ENCODE measurements around the gene IL13RA1. TPM values are rescaled to one million over a fixed set of nuclear protein-coding genes. Genes with fewer than 3 reads are reported as not detected.

The IL13RA1 gene
- total and polyA plus RNA-seq, 3 experiments from 2014 or later: 0.59 to 0.60 TPM; not detected in 1

DNA sequence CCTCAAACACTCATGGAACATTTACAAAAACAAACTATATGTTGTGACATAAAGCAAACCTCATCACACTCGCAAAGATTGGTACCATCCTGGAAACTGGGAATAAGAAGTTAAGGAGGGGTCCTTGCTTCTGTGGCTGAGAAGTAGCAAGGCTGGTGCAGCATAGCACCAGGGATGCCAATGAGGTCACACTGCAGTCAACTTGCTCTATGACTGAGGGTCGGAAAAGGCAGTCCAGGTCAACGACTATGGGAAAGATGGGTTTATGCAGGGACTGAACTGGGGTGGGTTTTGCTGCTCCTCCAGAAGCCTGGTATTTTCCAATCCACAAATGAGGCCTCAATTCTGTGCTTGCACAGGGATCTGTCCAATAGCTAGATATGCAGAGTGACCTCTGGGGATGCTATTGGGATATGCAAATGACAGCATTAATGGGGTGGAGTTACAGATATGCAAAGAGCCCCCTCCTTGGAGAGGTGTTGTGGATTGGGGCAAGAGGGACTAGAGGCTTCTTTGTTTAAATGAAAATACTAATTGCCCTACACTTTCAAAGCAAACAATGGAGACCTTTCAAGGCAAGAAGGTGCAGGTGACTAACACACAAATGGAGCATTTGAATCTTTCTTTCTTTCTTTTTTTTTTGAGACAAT lies 7.2 kb upstream of the IL13RA1 start:
- H3K4me1 ChIP-seq (ENCODE audit: insufficient read depth, low read length): no peaks in the 10 kb centered on the region
- Mint-ChIP-seq H3K4me1 (no peaks in the 10 kb centered on the region), H3K4me3 (no peak overlapping the region), H3K27me3 (peaks cover 19 to 37% of the 10 kb centered on the region in 2 donors), H3K36me3 (peaks cover 0 to 3% (median 0%) of the 10 kb centered on the region in 3 donors), H3K9me3 (no peaks in the 10 kb centered on the region), H3K27ac (no peak overlapping the region)
- no peak for DNase-seq
- H3K27ac ChIP-seq (ENCODE audit: low read depth, low read length): no peak overlapping the region
- H3K4me3 ChIP-seq (ENCODE audit: low read length): no peak overlapping the region
- ChIA-PET CTCF (no interaction called here), POLR2A (no interaction called here)
- no peaks in the 10 kb centered on the region for H3K9me3 ChIP-seq (ENCODE audit: low read length)
- H3K27me3 ChIP-seq (ENCODE audit: insufficient read depth, low read length, poor library complexity, severe bottlenecking): no peaks in the 10 kb centered on the region
- no peaks in the 10 kb centered on the region for H3K36me3 ChIP-seq (ENCODE audit: insufficient read depth, low read length)

DNA sequence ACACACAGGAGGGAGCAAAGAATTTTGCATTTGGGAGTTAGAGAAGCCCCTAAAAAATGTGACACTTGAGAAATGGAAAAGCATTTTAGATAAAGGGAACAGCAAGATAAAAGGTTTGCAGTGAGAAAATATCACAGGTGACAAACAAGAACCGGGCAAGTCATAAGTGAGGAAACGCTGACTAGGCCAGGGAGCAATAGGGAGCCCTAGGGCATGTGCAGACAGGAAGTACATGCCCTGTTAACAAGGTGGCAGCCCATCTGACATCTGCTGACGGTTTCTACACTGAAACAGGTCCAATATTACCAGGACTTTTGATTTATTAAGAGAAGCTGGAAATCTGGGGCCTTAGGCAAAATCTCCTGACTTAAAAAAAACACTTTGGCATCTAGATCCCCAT lies 4.0 kb upstream of the IL13RA1 start:
- CTCF ChIA-PET: no interaction called here
- H3K4me1 Mint-ChIP-seq: peaks cover 3 to 9% (median 5%) of the 10 kb centered on the region in 3 donors

DNA sequence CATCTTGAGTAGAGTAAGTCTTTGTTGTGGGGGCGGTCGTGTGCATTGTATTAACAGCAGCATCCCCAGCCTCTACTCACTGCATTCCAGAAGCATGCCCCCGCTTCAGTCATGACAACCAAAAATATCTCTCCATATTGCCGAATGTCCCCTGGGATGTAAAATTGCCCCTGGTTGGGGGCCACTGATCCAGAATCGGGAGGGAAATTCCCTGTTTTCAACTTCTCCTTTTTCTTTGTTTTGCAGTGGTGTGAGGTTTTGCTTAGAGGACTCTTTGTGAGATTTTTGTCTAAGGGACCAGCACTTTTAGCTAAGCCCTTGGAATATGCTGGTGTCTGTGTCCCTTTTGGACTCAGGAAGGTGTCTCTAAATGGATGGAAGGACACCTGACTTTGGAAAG lies 3.0 kb upstream of the IL13RA1 start:
- POLR2A ChIA-PET: no interaction called here
- Mint-ChIP-seq H3K27me3 (peaks cover 17 to 48% of the 10 kb centered on the region in 2 donors), H3K9me3 (no peaks in the 10 kb centered on the region), H3K27ac (no peak overlapping the region), H3K4me1 (peaks cover 3 to 11% (median 5%) of the 10 kb centered on the region in 3 donors), H3K36me3 (no peaks in the 10 kb centered on the region), H3K4me3 (no peak overlapping the region)
- Histone ChIP-seq H3K27me3 (ENCODE audit: insufficient read depth, low read length, poor library complexity, severe bottlenecking) (peaks cover 6% of the 10 kb centered on the region), H3K36me3 (ENCODE audit: insufficient read depth, low read length) (no peaks in the 10 kb centered on the region), H3K9me3 (ENCODE audit: low read length) (no peaks in the 10 kb centered on the region), H3K4me3 (ENCODE audit: low read length) (no peak overlapping the region), H3K27ac (ENCODE audit: low read depth, low read length) (no peak overlapping the region), H3K4me1 (ENCODE audit: insufficient read depth, low read length) (peaks cover 4% of the 10 kb centered on the region)
- CTCF ChIA-PET: no interaction called here
- DNase-seq: no peak

More for the DNA sequence above, 4.0 kb upstream of the IL13RA1 start:
- H3K27me3 Mint-ChIP-seq: peaks cover 19 to 50% of the 10 kb centered on the region in 2 donors
- Histone ChIP-seq H3K4me3 (ENCODE audit: low read length) (no peak overlapping the region), H3K4me1 (ENCODE audit: insufficient read depth, low read length) (peaks cover 4% of the 10 kb centered on the region), H3K36me3 (ENCODE audit: insufficient read depth, low read length) (no peaks in the 10 kb centered on the region), H3K27me3 (ENCODE audit: insufficient read depth, low read length, poor library complexity, severe bottlenecking) (peaks cover 6% of the 10 kb centered on the region), H3K27ac (ENCODE audit: low read depth, low read length) (no peak overlapping the region), H3K9me3 (ENCODE audit: low read length) (no peaks in the 10 kb centered on the region)
- no peak for DNase-seq
- no peaks in the 10 kb centered on the region for H3K36me3 Mint-ChIP-seq
- POLR2A ChIA-PET: no interaction called here
- no peaks in the 10 kb centered on the region for H3K9me3 Mint-ChIP-seq
- H3K27ac Mint-ChIP-seq: no peak overlapping the region
- H3K4me3 Mint-ChIP-seq: no peak overlapping the region

DNA sequence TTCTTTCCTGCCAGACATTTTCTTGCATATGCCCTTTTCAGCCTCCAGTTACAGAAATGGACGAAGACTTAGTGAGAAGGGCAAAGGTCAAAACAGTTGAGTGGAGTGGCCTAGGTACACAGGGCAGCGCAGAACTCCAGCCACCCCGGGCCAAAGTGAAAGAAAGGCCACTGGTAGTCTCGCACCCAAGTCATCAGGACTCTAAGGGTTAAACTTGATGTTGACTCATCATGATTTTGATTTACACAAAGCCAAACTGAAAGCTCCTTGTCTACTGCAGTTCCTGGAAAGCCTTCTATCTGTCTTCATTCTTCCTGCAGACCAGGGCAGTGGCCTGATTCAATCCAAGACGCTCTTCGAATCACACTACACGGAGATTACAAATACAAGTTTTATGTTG lies 2.6 kb upstream of the IL13RA1 start:
- Histone ChIP-seq H3K4me3 (ENCODE audit: low read length) (no peak overlapping the region), H3K9me3 (ENCODE audit: low read length) (no peaks in the 10 kb centered on the region), H3K27me3 (ENCODE audit: insufficient read depth, low read length, poor library complexity, severe bottlenecking) (peaks cover 6% of the 10 kb centered on the region), H3K4me1 (ENCODE audit: insufficient read depth, low read length) (peaks cover 4% of the 10 kb centered on the region), H3K36me3 (ENCODE audit: insufficient read depth, low read length) (no peaks in the 10 kb centered on the region), H3K27ac (ENCODE audit: low read depth, low read length) (no peak overlapping the region)
- no peaks in the 10 kb centered on the region for H3K9me3 Mint-ChIP-seq
- H3K4me3 Mint-ChIP-seq: no peak overlapping the region
- H3K27me3 Mint-ChIP-seq: peaks cover 16 to 45% of the 10 kb centered on the region in 2 donors
- peaks cover 3 to 11% (median 5%) of the 10 kb centered on the region in 3 donors for H3K4me1 Mint-ChIP-seq
- DNase-seq: no peak
- CTCF ChIA-PET: no interaction called here
- POLR2A ChIA-PET: no interaction called here
- no peaks in the 10 kb centered on the region for H3K36me3 Mint-ChIP-seq
- H3K27ac Mint-ChIP-seq: no peak overlapping the region

DNA sequence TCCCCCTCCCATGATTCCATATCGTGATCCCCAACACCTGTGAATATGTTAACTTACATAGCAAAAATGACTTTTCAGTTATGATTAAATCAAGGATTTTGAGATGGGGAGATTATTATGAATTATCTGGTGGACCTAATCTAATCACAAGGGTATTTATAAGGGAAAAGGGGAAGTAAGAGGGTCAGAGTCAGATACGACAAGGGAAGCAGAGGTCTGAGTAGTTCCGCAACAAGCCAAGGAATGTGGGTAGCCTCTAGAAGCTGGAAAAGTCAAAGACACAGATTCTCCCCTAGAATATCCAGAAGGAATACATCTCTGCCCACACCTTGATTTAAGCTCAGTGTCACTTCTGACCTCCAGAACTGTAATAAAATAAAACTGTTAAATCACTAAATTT lies 1.0 kb upstream of the IL13RA1 start:
- Histone ChIP-seq H3K27ac (ENCODE audit: low read depth, low read length) (no peak overlapping the region), H3K4me3 (ENCODE audit: low read length) (no peak overlapping the region), H3K4me1 (ENCODE audit: insufficient read depth, low read length) (peaks cover 4% of the 10 kb centered on the region), H3K36me3 (ENCODE audit: insufficient read depth, low read length) (no peaks in the 10 kb centered on the region), H3K27me3 (ENCODE audit: insufficient read depth, low read length, poor library complexity, severe bottlenecking) (peaks cover 6% of the 10 kb centered on the region), H3K9me3 (ENCODE audit: low read length) (no peaks in the 10 kb centered on the region)
- no peaks in the 10 kb centered on the region for H3K36me3 Mint-ChIP-seq
- ChIA-PET CTCF (no interaction called here), POLR2A (no interaction called here)
- peaks cover 17 to 46% of the 10 kb centered on the region in 2 donors for H3K27me3 Mint-ChIP-seq
- H3K9me3 Mint-ChIP-seq: no peaks in the 10 kb centered on the region
- no peak overlapping the region for H3K27ac Mint-ChIP-seq
- DNase-seq: no peak
- peaks cover 3 to 11% (median 5%) of the 10 kb centered on the region in 3 donors for H3K4me1 Mint-ChIP-seq
- H3K4me3 Mint-ChIP-seq: peak overlapping the region in 6 of 7 donors; percentile 9 to 72 (median 42)

DNA sequence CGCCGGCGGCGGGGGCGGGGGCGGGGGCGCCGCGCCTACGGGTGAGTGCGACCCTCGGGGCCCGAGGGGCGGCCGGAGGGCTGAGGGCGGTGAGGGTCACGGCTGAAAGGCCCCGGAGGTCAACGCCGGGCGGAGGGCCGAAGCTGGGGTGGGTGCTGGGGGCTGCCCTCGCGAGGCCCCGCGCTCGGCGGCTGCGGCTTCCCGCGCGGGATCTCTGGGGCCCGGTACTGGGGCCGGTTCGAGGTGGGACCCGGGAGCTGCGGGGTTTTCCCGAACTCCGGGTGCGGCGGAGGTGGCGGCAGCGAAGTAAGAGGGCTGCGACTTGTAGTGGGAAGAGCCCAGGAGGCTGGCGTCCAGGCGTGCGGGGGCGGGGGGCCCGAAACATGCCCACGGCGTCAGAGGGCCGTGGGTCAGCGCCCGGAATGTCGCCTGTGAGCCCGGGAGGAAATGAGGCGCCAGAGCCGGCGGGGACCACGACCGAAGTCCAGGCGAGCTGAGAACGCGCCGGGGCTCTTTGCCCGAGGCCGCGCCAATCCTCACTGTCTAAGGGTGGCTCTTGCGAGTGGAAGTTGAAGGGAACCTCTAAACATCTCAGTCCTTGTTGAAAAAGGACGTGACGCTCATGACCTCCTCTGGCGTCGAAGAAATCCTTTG lies 407 bp downstream of the IL13RA1 start:
- Mint-ChIP-seq H3K27me3 (peaks cover 17 to 45% of the 10 kb centered on the region in 2 donors), H3K4me1 (peaks cover 3 to 11% (median 5%) of the 10 kb centered on the region in 3 donors), H3K4me3 (peak overlapping the region; percentile 34 to 77 (median 61)), H3K27ac (no peak overlapping the region), H3K9me3 (peaks cover 0 to 3% (median 0%) of the 10 kb centered on the region in 5 donors), H3K36me3 (no peaks in the 10 kb centered on the region)
- Histone ChIP-seq H3K27ac (ENCODE audit: low read depth, low read length) (no peak overlapping the region), H3K27me3 (ENCODE audit: insufficient read depth, low read length, poor library complexity, severe bottlenecking) (peaks cover 6% of the 10 kb centered on the region), H3K4me3 (ENCODE audit: low read length) (no peak overlapping the region), H3K36me3 (ENCODE audit: insufficient read depth, low read length) (no peaks in the 10 kb centered on the region), H3K9me3 (ENCODE audit: low read length) (no peaks in the 10 kb centered on the region), H3K4me1 (ENCODE audit: insufficient read depth, low read length) (peaks cover 4% of the 10 kb centered on the region)
- ChIA-PET POLR2A (no interaction called here), CTCF (no interaction called here)
- peak in 1 of 5 donors; percentile 1 for DNase-seq

DNA sequence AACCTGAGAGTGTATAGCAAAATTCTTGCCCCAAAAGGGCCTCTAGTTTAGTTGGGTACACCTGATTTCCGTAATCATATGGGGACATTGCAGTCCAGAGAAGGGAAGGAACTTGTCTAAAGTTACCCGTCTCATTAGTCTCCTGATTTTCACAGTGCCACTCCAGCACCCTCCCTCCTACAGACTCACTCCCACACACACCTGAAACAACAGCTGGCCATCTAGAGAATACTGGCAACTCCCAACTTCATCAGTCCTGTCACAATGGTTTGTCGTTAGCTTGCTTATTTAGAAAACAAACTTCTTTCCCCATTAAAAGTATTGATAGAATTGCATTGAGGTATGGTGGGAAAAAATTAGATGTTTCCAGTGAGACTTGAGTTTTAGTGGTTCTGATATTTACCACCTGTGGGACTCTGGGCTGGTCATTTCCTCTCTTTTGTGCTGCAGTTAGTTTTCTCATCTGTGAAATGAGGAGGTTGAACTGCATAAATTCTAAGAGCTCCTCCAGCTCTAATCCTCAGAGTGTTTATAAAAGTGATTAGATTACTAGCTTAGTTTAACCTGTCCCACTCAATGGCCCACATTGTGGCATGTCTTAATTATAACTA lies 1.7 kb downstream of the IL13RA1 start:
- no peaks in the 10 kb centered on the region for H3K36me3 ChIP-seq (ENCODE audit: insufficient read depth, low read length)
- no peak overlapping the region for H3K27ac Mint-ChIP-seq
- peaks cover 11 to 38% of the 10 kb centered on the region in 2 donors for H3K27me3 Mint-ChIP-seq
- H3K4me1 ChIP-seq (ENCODE audit: insufficient read depth, low read length): peaks cover 4% of the 10 kb centered on the region
- peaks cover 6% of the 10 kb centered on the region for H3K27me3 ChIP-seq (ENCODE audit: insufficient read depth, low read length, poor library complexity, severe bottlenecking)
- H3K4me3 ChIP-seq (ENCODE audit: low read length): no peak overlapping the region
- peaks cover 3 to 11% (median 5%) of the 10 kb centered on the region in 3 donors for H3K4me1 Mint-ChIP-seq
- POLR2A ChIA-PET: interaction anchor here (0.6 kb wide), 1 partner anchor 239 kb away, joined by 4 read pairs; no protein-coding TSS in a partner anchor
- peak overlapping the region in 2 of 7 donors; percentile 8 to 24 for H3K4me3 Mint-ChIP-seq
- peaks cover 0 to 3% (median 0%) of the 10 kb centered on the region in 5 donors for H3K9me3 Mint-ChIP-seq
- DNase-seq: no peak
- no peak overlapping the region for H3K27ac ChIP-seq (ENCODE audit: low read depth, low read length)
- H3K9me3 ChIP-seq (ENCODE audit: low read length): no peaks in the 10 kb centered on the region
- no peaks in the 10 kb centered on the region for H3K36me3 Mint-ChIP-seq
- CTCF ChIA-PET: no interaction called here

All from CD8-positive, alpha-beta memory T cell (primary cell).